ENCODE results near the gene RAB4B. TPM values are rescaled to one million over a fixed set of nuclear protein-coding genes. Genes with fewer than 3 reads are reported as not detected.

RAB4B gene
- total RNA-seq, 4 donors from 2014 or later: 18.7 to 27.5 (median 20.9) TPM

- peaks cover 0 to 22% of the 10 kb centered on the region in 2 donors for H3K36me3 ChIP-seq
- TF ChIP-seq POLR2A (IDR thresholded peaks at IDR 0.05) (no peak), EP300 (IDR thresholded peaks at IDR 0.05) (no peak), CTCF (IDR thresholded peaks at IDR 0.05) (peak in 3 of 4 experiments; percentile 54 to 75 (median 63)), POLR2AphosphoS5 (IDR thresholded peaks at IDR 0.05) (peak; percentile 16)
- no peaks in the 10 kb centered on the region for H3K9me3 ChIP-seq
- H3K4me1 ChIP-seq: peaks cover 13 to 45% (median 32%) of the 10 kb centered on the region in 3 donors
- 0 to 6% methylated on average over 8 to 20 of the region's 28 CpGs for WGBS, 2 donors (ENCODE audit: low coverage in 1 of 2)
- H3K4me3 ChIP-seq: peak overlapping the region; percentile 20 to 97
- H3K27me3 ChIP-seq: no peaks in the 10 kb centered on the region
- peak overlapping the region; percentile 63 to 99 (median 96) for H3K27ac ChIP-seq
- peak; percentile 14 for ATAC-seq
Measured at GRCh38 chr19:40797963-40798682, 20.1 kb downstream of the RAB4B start.

GRCh38 chr19:40798683-40799557, 20.9 kb downstream of the RAB4B start, which contains the start of gene EGLN2:
Gene EGLN2 (plus strand): TSS chr19:40799191. CDS start chr19:40800573, 1,382 bp downstream.
- WGBS, 2 donors (ENCODE audit: low coverage in 1 of 2): 0% methylated on average over 2 to 3 of the region's 110 CpGs
- H3K27me3 ChIP-seq: no peaks in the 10 kb centered on the region
- H3K4me1 ChIP-seq: peaks cover 13 to 53% (median 40%) of the 10 kb centered on the region in 3 donors
- TF ChIP-seq POLR2A (IDR thresholded peaks at IDR 0.05): peak; percentile 63 to 74
- TF ChIP-seq EP300 (IDR thresholded peaks at IDR 0.05): no peak
- TF ChIP-seq POLR2AphosphoS5 (IDR thresholded peaks at IDR 0.05): peak; percentile 78
- no peak for TF ChIP-seq CTCF (IDR thresholded peaks at IDR 0.05)
- peak within 1 kb of the TSS; percentile 76 to 99 (median 96) for H3K27ac ChIP-seq
- no peaks in the 10 kb centered on the region for H3K9me3 ChIP-seq
- peak within 1 kb of the TSS; percentile 85 to 97 for H3K4me3 ChIP-seq
- H3K36me3 ChIP-seq: peaks cover 0 to 21% of the 10 kb centered on the region in 2 donors
- peak; percentile 91 for ATAC-seq

GRCh38 chr19:40799558-40800338, 21.7 kb downstream of the RAB4B start:
- TF ChIP-seq CTCF (IDR thresholded peaks at IDR 0.05): no peak
- TF ChIP-seq POLR2AphosphoS5 (IDR thresholded peaks at IDR 0.05): no peak
- TF ChIP-seq EP300 (IDR thresholded peaks at IDR 0.05): no peak
- no peak for TF ChIP-seq POLR2A (IDR thresholded peaks at IDR 0.05)
- no peaks in the 10 kb centered on the region for H3K27me3 ChIP-seq
- H3K36me3 ChIP-seq: peaks cover 0 to 21% of the 10 kb centered on the region in 2 donors
- ATAC-seq: no peak
- peak overlapping the region; percentile 76 to 99 (median 96) for H3K27ac ChIP-seq
- peaks cover 16 to 61% (median 48%) of the 10 kb centered on the region in 3 donors for H3K4me1 ChIP-seq
- peak overlapping the region; percentile 85 to 97 for H3K4me3 ChIP-seq
- 0 to 1% methylated on average over 32 to 35 of the region's 40 CpGs for WGBS, 2 donors (ENCODE audit: low coverage in 1 of 2)
- no peaks in the 10 kb centered on the region for H3K9me3 ChIP-seq

GRCh38 chr19:40800339-40800996, 22.4 kb downstream of the RAB4B start:
- Histone ChIP-seq H3K9me3 (no peaks in the 10 kb centered on the region), H3K27me3 (no peaks in the 10 kb centered on the region), H3K4me1 (peaks cover 16 to 69% (median 55%) of the 10 kb centered on the region in 3 donors), H3K27ac (peak overlapping the region; percentile 76 to 99 (median 96)), H3K36me3 (peaks cover 0 to 21% of the 10 kb centered on the region in 2 donors), H3K4me3 (peak overlapping the region; percentile 85 to 97)
- no peak for TF ChIP-seq POLR2A (IDR thresholded peaks at IDR 0.05)
- no peak for TF ChIP-seq POLR2AphosphoS5 (IDR thresholded peaks at IDR 0.05)
- no peak for TF ChIP-seq CTCF (IDR thresholded peaks at IDR 0.05)
- no peak for TF ChIP-seq EP300 (IDR thresholded peaks at IDR 0.05)
- no peak for ATAC-seq
- WGBS, 2 donors (ENCODE audit: low coverage in 1 of 2): 55% methylated on average over 4 of the region's 27 CpGs; no CpG with 5 or more reads in 1 of the 2 donors
